ENCODE results near the gene HMGXB4. TPM values are rescaled to one million over a fixed set of nuclear protein-coding genes. Genes with fewer than 3 reads are reported as not detected.

HMGXB4 gene
- total RNA-seq (10 to 100 TPM; 19.2 to 19.8 TPM), polyA plus RNA-seq (ENCODE audit: insufficient read length in 6 of 6) (10 to 100 TPM; 26.3 to 34.6 (median 32.3) TPM)
- long read RNA-seq, donor 1, transcript HMGXB4-203 (4 exons, 1,257 nt) = major isoform, 10 of 21 reads
- long read RNA-seq, donor 1, partial matches to known transcripts = 6 of 21 reads
- long read RNA-seq, donor 1, other reads (novel, unspliced or antisense) = 0 of 21 reads
- long read RNA-seq, donor 2, transcript HMGXB4-203 (4 exons, 1,257 nt) = major isoform, 7 of 40 reads
- long read RNA-seq, donor 2, partial matches to known transcripts = 30 of 40 reads
- long read RNA-seq, donor 2, other reads (novel, unspliced or antisense) = 0 of 40 reads
- long read RNA-seq, donor 3, partial matches to known transcripts = 0 of 3 reads
- long read RNA-seq, donor 3, other reads (novel, unspliced or antisense) = 0 of 3 reads
- long read RNA-seq, donor 4, transcript HMGXB4-203 (4 exons, 1,257 nt) = major isoform, 6 of 19 reads
- long read RNA-seq, donor 4, partial matches to known transcripts = 10 of 19 reads
- long read RNA-seq, donor 4, other reads (novel, unspliced or antisense) = 0 of 19 reads
- long read RNA-seq, donor 5, full-length matches to known transcripts = 3 of 3 reads
- long read RNA-seq, donor 5, partial matches to known transcripts = 0 of 3 reads
- long read RNA-seq, donor 5, other reads (novel, unspliced or antisense) = 0 of 3 reads
- long read RNA-seq, donor 6, full-length matches to known transcripts = 4 of 4 reads
- long read RNA-seq, donor 6, partial matches to known transcripts = 0 of 4 reads
- long read RNA-seq, donor 6, other reads (novel, unspliced or antisense) = 0 of 4 reads
- long read RNA-seq, donor 7, full-length matches to known transcripts = 5 of 5 reads
- long read RNA-seq, donor 7, partial matches to known transcripts = 0 of 5 reads
- long read RNA-seq, donor 7, other reads (novel, unspliced or antisense) = 0 of 5 reads
- long read RNA-seq, donor 8, partial matches to known transcripts = 5 of 14 reads
- long read RNA-seq, donor 8, other reads (novel, unspliced or antisense) = 0 of 14 reads
- long read RNA-seq, donor 9 = 0 reads
- long read RNA-seq, donor 10, transcript HMGXB4-204 (5 exons, 1,325 nt) = minor isoform, 7 of 28 reads
- long read RNA-seq, donor 10, transcript HMGXB4-203 (4 exons, 1,257 nt) = major isoform, 11 of 28 reads
- long read RNA-seq, donor 10, partial matches to known transcripts = 9 of 28 reads
- long read RNA-seq, donor 10, other reads (novel, unspliced or antisense) = 1 of 28 reads
- long read RNA-seq, donor 11, transcript HMGXB4-203 (4 exons, 1,257 nt) = major isoform, 6 of 14 reads
- long read RNA-seq, donor 11, partial matches to known transcripts = 5 of 14 reads
- long read RNA-seq, donor 11, other reads (novel, unspliced or antisense) = 0 of 14 reads
- long read RNA-seq, donor 12, partial matches to known transcripts = 10 of 13 reads
- long read RNA-seq, donor 12, other reads (novel, unspliced or antisense) = 0 of 13 reads

GRCh38 chr22:35257321-35258190 is at the start of gene HMGXB4:
Gene HMGXB4 (plus strand): TSS chr22:35257493. CDS start chr22:35262391, 4,898 bp downstream.
- Histone ChIP-seq H3K27me3 (no peaks in the 10 kb centered on the region), H3K27ac (peak within 1 kb of the TSS; percentile 85 to 94), H3K36me3 (peaks cover 0 to 7% of the 10 kb centered on the region in 2 donors), H3K9me3 (no peaks in the 10 kb centered on the region), H3K4me1 (peaks cover 4 to 19% of the 10 kb centered on the region in 2 donors), H3K4me3 (peak within 1 kb of the TSS; percentile 77 to 83)
- peak; percentile 98 for ATAC-seq
- DNase-seq = peak; percentile 87 to 98 (median 92)
- intact Hi-C loops (cut with DNase I) = no loop called here
- no peak for TF ChIP-seq CTCF (IDR thresholded peaks at IDR 0.05)

GRCh38 chr22:35208003-35208402 is 49.3 kb upstream of the HMGXB4 start:
- Histone ChIP-seq H3K4me3 (no peak overlapping the region), H3K27me3 (peaks cover 0 to 40% of the 10 kb centered on the region in 2 donors), H3K27ac (no peak overlapping the region), H3K9me3 (no peaks in the 10 kb centered on the region), H3K36me3 (no peaks in the 10 kb centered on the region), H3K4me1 (no peaks in the 10 kb centered on the region)
- ATAC-seq = no peak
- no peak for DNase-seq
- TF ChIP-seq CTCF (IDR thresholded peaks at IDR 0.05) = no peak
- intact Hi-C loops (cut with DNase I) = no loop called here

GRCh38 chr22:35209203-35209602 is 48.1 kb upstream of the HMGXB4 start:
- no peak for TF ChIP-seq CTCF (IDR thresholded peaks at IDR 0.05)
- H3K27ac ChIP-seq = no peak overlapping the region
- ATAC-seq = no peak
- no peak overlapping the region for H3K4me3 ChIP-seq
- peaks cover 0 to 40% of the 10 kb centered on the region in 2 donors for H3K27me3 ChIP-seq
- intact Hi-C loops (cut with DNase I) = no loop called here
- H3K9me3 ChIP-seq = no peaks in the 10 kb centered on the region
- no peaks in the 10 kb centered on the region for H3K36me3 ChIP-seq
- no peak for DNase-seq
- H3K4me1 ChIP-seq = no peaks in the 10 kb centered on the region

GRCh38 chr22:35212009-35212408 is 45.3 kb upstream of the HMGXB4 start:
- DNase-seq (no peak), ATAC-seq (no peak)
- Histone ChIP-seq H3K27me3 (peaks cover 0 to 28% of the 10 kb centered on the region in 2 donors), H3K9me3 (no peaks in the 10 kb centered on the region), H3K4me1 (no peaks in the 10 kb centered on the region), H3K36me3 (no peaks in the 10 kb centered on the region), H3K4me3 (no peak overlapping the region), H3K27ac (no peak overlapping the region)
- no peak for TF ChIP-seq CTCF (IDR thresholded peaks at IDR 0.05)
- intact Hi-C loops (cut with DNase I) = no loop called here
